ENCODE measurements around the gene OARD1. TPM values are rescaled to one million over a fixed set of nuclear protein-coding genes. Genes with fewer than 3 reads are reported as not detected.

The OARD1 gene
- total RNA-seq, 1 experiment from 2014 or later: 33.7 TPM

GRCh38 chr6:41072836-41073202 is 663 bp upstream of the OARD1 start, which contains the start of gene NFYA (continued):
- TF ChIP-seq AR (CRISPR knock-in tag; IDR thresholded peaks at IDR 0.05) (no peak), TP53 (CRISPR knock-in tag; IDR thresholded peaks at IDR 0.05) (no peak), NFE2L1 (CRISPR knock-in tag; IDR thresholded peaks at IDR 0.05) (no peak), ZNF317 (CRISPR knock-in tag; IDR thresholded peaks at IDR 0.05; ENCODE audit: borderline replicate concordance, low read depth) (no peak), USF1 (CRISPR knock-in tag; IDR thresholded peaks at IDR 0.05) (no peak), ZNF138 (CRISPR knock-in tag; conservative IDR thresholded peaks at IDR 0.05) (no peak), ZNF232 (CRISPR knock-in tag; IDR thresholded peaks at IDR 0.05) (peak; percentile 75; the same call in 1 of the 2 replicates), OVOL2 (CRISPR knock-in tag; IDR thresholded peaks at IDR 0.05; ENCODE audit: borderline replicate concordance) (no peak), ZSCAN18 (CRISPR knock-in tag; IDR thresholded peaks at IDR 0.05) (no peak)

GRCh38 chr6:41071501-41071922 is 644 bp downstream of the OARD1 start:
- 0 out of 2 replicates have a peak, but pooled peaks have one; percentile 31 for TF ChIP-seq FOXP4 (CRISPR knock-in tag; IDR thresholded peaks at IDR 0.05)
- TF ChIP-seq PRDM15 (CRISPR knock-in tag; IDR thresholded peaks at IDR 0.05): no peak
- Mint-ChIP-seq H3K27ac (peak overlapping the region; percentile 98), H3K4me1 (peaks cover 38% of the 10 kb centered on the region), H3K36me3 (peaks cover 29% of the 10 kb centered on the region), H3K27me3 (ENCODE audit: low read depth) (no peaks in the 10 kb centered on the region), H3K9me3 (no peaks in the 10 kb centered on the region), H3K4me3 (peak overlapping the region; percentile 94)
- ChIA-PET POLR2A (no interaction called here), CTCF (interaction anchor here (1.2 to 3.0 kb wide), 3 partner anchors 32 to 111 kb away, joined by 6 to 12 read pairs (median 6); partner anchors contain the start of gene UNC5CL)
- DNase-seq (ENCODE audit: low spot score) (peak; percentile 72), ATAC-seq (no peak)

- no peak overlapping the region for H3K4me3 Mint-ChIP-seq
- CTCF ChIA-PET: interaction anchor here (1.0 kb wide), 1 partner anchor 69 kb away, joined by 4 read pairs; no protein-coding TSS in a partner anchor
These were observed 5.3 kb downstream of the OARD1 start for GRCh38 chr6:41066867-41067304.

More at GRCh38 chr6:41066867-41067304, 5.3 kb downstream of the OARD1 start:
- no peak for TF ChIP-seq CREM (CRISPR knock-in tag; IDR thresholded peaks at IDR 0.05)
- peak; percentile 81 for TF ChIP-seq CTCF (IDR thresholded peaks at IDR 0.05)
- POLR2A ChIA-PET: no interaction called here
- no peak for ATAC-seq
- no peaks in the 10 kb centered on the region for H3K27me3 Mint-ChIP-seq (ENCODE audit: low read depth)
- peaks cover 44% of the 10 kb centered on the region for H3K36me3 Mint-ChIP-seq
- peaks cover 15% of the 10 kb centered on the region for H3K4me1 Mint-ChIP-seq
- H3K27ac Mint-ChIP-seq: 0 out of 2 replicates have a peak overlapping the region, but pooled peaks have one; percentile 58
- peak; percentile 66 for DNase-seq (ENCODE audit: low spot score)
- H3K9me3 Mint-ChIP-seq: no peaks in the 10 kb centered on the region

All from WTC11 (cell line).